HCT116 (cell line): ENCODE data around the gene CCDC187. TPM values are rescaled to one million over a fixed set of nuclear protein-coding genes. Genes with fewer than 3 reads are reported as not detected.

Experiments
- ATAC-seq: fragments of 200-7000 bp; cut with Tn5 transposase; 2 replicates; pipeline ENCODE4 v1.9.1; 2020; ENCODE audit warnings: mild to moderate bottlenecking, moderate library complexity
- BruUV-seq: library from RNA; stranded (reverse); fragments of 400-500 nt; replicated peaks from 2 replicates; lab custom pipeline; 2021; lab: Mats Ljungman, UMichigan
- CTCF ChIA-PET: fragments of 300-600 bp; sonication (Branson Sonifier 250); formaldehyde crosslinking; loops from one replicate; lab custom pipeline; 2021; ENCODE audit warnings: antibody characterized with exemption; lab: Charles Lee
- POLR2A ChIA-PET: fragments of 300-600, 350-600 bp; sonication (Branson Sonifier 250); formaldehyde crosslinking; loops from one replicate; lab custom pipeline; 2021; ENCODE audit warnings: antibody characterized with exemption; lab: Charles Lee
- RAD21 ChIA-PET, 2 experiments: fragments of 300-600 bp; sonication (Branson Sonifier 250); formaldehyde crosslinking; loops; one replicate each; lab custom pipeline; 2023; ENCODE audit warnings: low total read pairs in 2 of 2; ENCODE audit not compliant: uncharacterized antibody in 2 of 2, unreplicated experiment in 2 of 2, low non-redundant PET in 1 of 2; lab: Charles Lee
- DNase-seq: peaks from one replicate; pipeline ENCODE4 v3.0.0-alpha.2; 2010; ENCODE audit warnings: low read depth, low spot score
- H2AFZ ChIP-seq: fragments of 200-600 bp; shearing (Covaris generic), sonication (generic); 2 replicates; pipeline ENCODE4 v1.6.1; 2017; ENCODE audit warnings: low read depth, mixed run types, mixed read lengths, antibody characterized with exemption, low read length; ENCODE audit not compliant: poor library complexity, severe bottlenecking
- H3K27ac ChIP-seq: 2 replicates; pipeline ENCODE4 v1.5.1; 2012; ENCODE audit warnings: low read depth, low read length
- H3K27me3 ChIP-seq: fragments of 200-600 bp; sonication (generic); 2 replicates; pipeline ENCODE4 v1.6.1; 2016; ENCODE audit warnings: mixed run types, low read length, mixed read lengths; ENCODE audit not compliant: insufficient read depth
- H3K36me3 ChIP-seq, 2 experiments: fragments of 200-500 bp in 1 of 2; fragments of 200-600 bp in 1 of 2; sonication (Bioruptor generic) in 1 of 2; sonication (generic) in 1 of 2; 2 replicates each; pipeline versions ENCODE4 v1.5.1 to v1.6.1; 2014 to 2016; ENCODE audit warnings: low read length in 2 of 2, inconsistent platforms in 1 of 2, mixed read lengths in 1 of 2, mixed run types in 1 of 2; ENCODE audit not compliant: insufficient read depth in 2 of 2, control insufficient read depth in 1 of 2
- H3K4me1 ChIP-seq, 2 experiments: fragments of 200-600 bp in 1 of 2; sonication (generic) in 1 of 2; 2 replicates each; pipeline versions ENCODE4 v1.5.1 to v1.6.1; 2012 to 2017; ENCODE audit warnings: low read length in 2 of 2, inconsistent platforms in 1 of 2, mild to moderate bottlenecking in 1 of 2, mixed read lengths in 1 of 2, mixed run types in 1 of 2, moderate library complexity in 1 of 2; ENCODE audit not compliant: insufficient read depth in 2 of 2, control insufficient read depth in 1 of 2
- H3K4me2 ChIP-seq: fragments of 200-600 bp; sonication (generic); 2 replicates; pipeline ENCODE4 v1.6.1; 2017; ENCODE audit warnings: mixed run types, low read length, mixed read lengths
- H3K4me3 ChIP-seq, 2 experiments: fragments of 200-600 bp in 1 of 2; sonication (generic) in 1 of 2; replicated peaks in 1 of 2; 2 replicates each; pipeline ENCODE4 v1.5.1; 2011 to 2016; ENCODE audit warnings: low read length in 2 of 2, control low read depth in 1 of 2, low read depth in 1 of 2, mild to moderate bottlenecking in 1 of 2, mixed read lengths in 1 of 2, mixed run types in 1 of 2
- H3K79me2 ChIP-seq: fragments of 200-600 bp; sonication (generic); 2 replicates; pipeline ENCODE4 v1.6.1; 2017; ENCODE audit warnings: mild to moderate bottlenecking, mixed run types, low read length, moderate library complexity, mixed read lengths; ENCODE audit not compliant: insufficient read depth
- H3K9ac ChIP-seq: fragments of 200-600 bp; sonication (generic); 2 replicates; pipeline ENCODE4 v1.6.1; 2016; ENCODE audit warnings: low read length, mixed read lengths
- H3K9me2 ChIP-seq: fragments of 200-600 bp; sonication (generic), shearing (Covaris generic); 2 replicates; pipeline ENCODE4 v1.6.1; 2017; ENCODE audit warnings: mixed run types, mild to moderate bottlenecking, moderate library complexity; ENCODE audit not compliant: insufficient read depth
- H3K9me3 ChIP-seq, 2 experiments: fragments of 200-500 bp in 1 of 2; fragments of 200-600 bp in 1 of 2; sonication (Bioruptor generic) in 1 of 2; sonication (generic) in 1 of 2; 2 replicates each; pipeline ENCODE4 v1.6.1; 2014 to 2017; ENCODE audit warnings: low read length in 2 of 2, mixed read lengths in 2 of 2, inconsistent platforms in 1 of 2, low read depth in 1 of 2, mild to moderate bottlenecking in 1 of 2, mixed run types in 1 of 2, moderate library complexity in 1 of 2; ENCODE audit not compliant: control insufficient read depth in 1 of 2, insufficient read depth in 1 of 2
- H4K20me1 ChIP-seq: fragments of 200-600 bp; sonication (generic), shearing (Covaris generic); 2 replicates; pipeline ENCODE4 v1.6.1; 2017; ENCODE audit warnings: mixed run types, mild to moderate bottlenecking, moderate library complexity; ENCODE audit not compliant: insufficient read depth
- CTCF ChIP-seq, 3 experiments: fragments of 200-600 bp in 1 of 3; sonication (generic) in 1 of 3; IDR thresholded peaks in 2 of 3; conservative IDR thresholded peaks in 1 of 3; 2 replicates each; pipeline ENCODE4 v1.5.1; 2012 to 2017; ENCODE audit warnings: low read depth in 2 of 3, low read length in 2 of 3, antibody characterized with exemption in 1 of 3, borderline replicate concordance in 1 of 3, control low read depth in 1 of 3, mild to moderate bottlenecking in 1 of 3, mixed read lengths in 1 of 3, mixed run types in 1 of 3, moderate library complexity in 1 of 3; ENCODE audit not compliant: insufficient read depth in 1 of 3
- EGR1 ChIP-seq: IDR thresholded peaks from 2 replicates; pipeline ENCODE4 v1.6.1; 2012; ENCODE audit warnings: low read depth
- ELF1 ChIP-seq: IDR thresholded peaks from 2 replicates; pipeline ENCODE4 v1.6.1; 2012; ENCODE audit warnings: low read depth, borderline replicate concordance
- EZH2 ChIP-seq: fragments of 200-600 bp; sonication (generic); IDR thresholded peaks from 2 replicates; pipeline ENCODE4 v1.6.1; 2017; ENCODE audit warnings: antibody characterized with exemption, mixed run types
- FOSL1 ChIP-seq: IDR thresholded peaks from 2 replicates; pipeline ENCODE4 v1.6.1; 2012; ENCODE audit warnings: low read depth
- JUND ChIP-seq: IDR thresholded peaks from 2 replicates; pipeline ENCODE4 v1.6.1; 2012
- POLR2A ChIP-seq: IDR thresholded peaks from 2 replicates; pipeline ENCODE4 v1.7.0; 2011; ENCODE audit warnings: borderline replicate concordance; ENCODE audit not compliant: insufficient read depth, insufficient read length; ENCODE audit errors: extremely low read depth
- RAD21 ChIP-seq: IDR thresholded peaks from 2 replicates; pipeline ENCODE4 v1.6.1; 2012; ENCODE audit warnings: low read depth, mild to moderate bottlenecking
- REST ChIP-seq: IDR thresholded peaks from 2 replicates; pipeline ENCODE4 v1.6.1; 2012; ENCODE audit warnings: low read depth
- SP1 ChIP-seq: IDR thresholded peaks from 2 replicates; pipeline ENCODE4 v1.6.1; 2012; ENCODE audit warnings: low read depth
- SRF ChIP-seq: IDR thresholded peaks from 2 replicates; pipeline ENCODE4 v1.6.1; 2012; ENCODE audit warnings: low read depth
- TCF7L2 ChIP-seq: IDR thresholded peaks from 2 replicates; pipeline ENCODE4 v1.7.0; 2011; ENCODE audit warnings: borderline replicate concordance, inconsistent platforms; ENCODE audit not compliant: insufficient read depth, insufficient read length; ENCODE audit errors: extremely low read depth
- ZBTB33 ChIP-seq: IDR thresholded peaks from 2 replicates; pipeline ENCODE4 v1.6.1; 2011; ENCODE audit warnings: mild to moderate bottlenecking, low read length, moderate library complexity; ENCODE audit not compliant: insufficient replicate concordance; ENCODE audit errors: extremely low read depth
- ZFX ChIP-seq: fragments of 450-650 bp; IDR thresholded peaks from 2 replicates; pipeline ENCODE4 v1.6.1; 2017
- ZNF274 ChIP-seq: fragments of 200-500 bp; sonication (Bioruptor generic); IDR thresholded peaks from 2 replicates; pipeline ENCODE4 v1.6.1; 2014; ENCODE audit warnings: mild to moderate bottlenecking, low read depth, low read length, inconsistent platforms
- intact Hi-C: fragments of 100-400 bp; cut with micrococcal nuclease; formaldehyde crosslinking; loops from 2 replicates; pipeline ENCODE4 v1.10.0; 2022
- total RNA-seq: library from RNA; stranded (reverse); gene quantifications from one replicate; pipeline ENCODE4 v1.2.1, GENCODE V29; 2021; ENCODE audit not compliant: unreplicated experiment

Gene CCDC187
- total RNA-seq, 1 experiment from 2014 or later = 4.6 TPM

- intact Hi-C loops = no loop called here
- Histone ChIP-seq H3K9me2 (no peaks in the 10 kb centered on the region), H3K4me1 (no peaks in the 10 kb centered on the region), H3K4me3 (no peak overlapping the region), H3K27me3 (no peaks in the 10 kb centered on the region), H3K9ac (no peak overlapping the region), H3K9me3 (no peaks in the 10 kb centered on the region), H2AFZ (no peak overlapping the region), H4K20me1 (no peaks in the 10 kb centered on the region), H3K79me2 (no peaks in the 10 kb centered on the region), H3K27ac (no peak overlapping the region), H3K4me2 (no peak overlapping the region), H3K36me3 (peaks cover 21 to 35% of the 10 kb centered on the region in 2 experiments; a peak in 3 of 4 replicates)
- DNase-seq = no peak
- CTCF ChIA-PET = no interaction called here
- no TSS peak for BruUV-seq
- RAD21 ChIA-PET = no interaction called here
- POLR2A ChIA-PET = no interaction called here
- no peak for ATAC-seq
- TF ChIP-seq ELF1 (no peak), SRF (no peak), REST (no peak), RAD21 (no peak), ZNF274 (no peak), FOSL1 (no peak), EZH2 (no peak), ZBTB33 (no peak), TCF7L2 (no peak), SP1 (no peak), ZFX (no peak), CTCF (IDR thresholded peaks at IDR 0.05 in 2 of 3, conservative IDR thresholded peaks at IDR 0.05 in 1 of 3; ENCODE audit: borderline replicate concordance in 1 of 3, insufficient read depth in 1 of 3, low read depth in 2 of 3, low read length in 2 of 3) (no peak), JUND (no peak), POLR2A (no peak), EGR1 (no peak)
Observed at GRCh38 chr9:136211006-136211405, 92.9 kb downstream of the CCDC187 start.
